ENCODE results near the gene AGBL4. TPM values are rescaled to one million over a fixed set of nuclear protein-coding genes. Genes with fewer than 3 reads are reported as not detected.
"Not testable (repeated sequence)": the region's sequence is repeated elsewhere in the genome, so short reads cannot be mapped to it uniquely, and the experiment has no call there.

AGBL4 gene
- total RNA-seq, 1 donor from 2014 or later: not detected

DNA sequence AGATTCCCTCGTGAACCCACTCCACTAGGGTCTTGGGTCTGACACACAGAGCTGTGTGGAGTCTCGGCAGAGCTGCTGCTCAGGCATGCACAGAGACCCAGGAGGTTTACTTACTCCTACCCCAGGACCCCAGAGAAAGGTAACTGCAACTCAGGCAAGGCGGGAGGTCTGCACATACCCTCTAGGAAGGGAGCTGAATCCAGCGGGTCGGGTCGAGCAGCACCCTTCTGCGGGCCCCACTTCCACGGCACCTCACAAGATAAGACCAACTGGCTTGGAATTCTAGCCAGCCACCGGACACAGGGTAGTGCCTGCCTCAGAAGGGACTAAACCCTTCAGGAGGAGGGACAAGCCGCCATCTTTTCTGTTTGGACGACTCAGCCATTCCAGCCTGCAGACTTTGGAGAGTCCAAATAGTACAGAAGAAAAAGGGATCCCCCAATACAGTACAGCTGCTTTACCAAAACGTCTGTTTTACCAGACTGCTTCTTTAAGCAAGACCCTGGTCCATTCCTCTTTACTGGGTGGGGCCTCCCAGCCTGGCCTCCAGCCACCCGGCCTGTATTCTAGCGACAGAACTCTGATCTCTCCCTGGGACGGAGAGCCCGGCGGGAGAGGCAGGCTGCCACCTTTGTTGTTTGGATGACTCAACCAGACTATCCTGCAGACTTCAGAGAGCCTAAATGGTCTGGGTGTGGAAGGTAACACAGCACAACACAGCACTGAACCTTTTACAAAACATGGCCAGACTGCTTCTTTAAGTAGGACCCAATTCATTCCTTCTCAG lies 692.5 kb downstream of the AGBL4 start:
- no peak overlapping the region for H3K27ac Mint-ChIP-seq (ENCODE audit: unreplicated experiment)
- no peaks in the 10 kb centered on the region for H3K27me3 Mint-ChIP-seq (ENCODE audit: unreplicated experiment)
- peaks cover 34% of the 10 kb centered on the region for H3K9me3 Mint-ChIP-seq (ENCODE audit: unreplicated experiment)
- H3K36me3 Mint-ChIP-seq (ENCODE audit: unreplicated experiment): no peaks in the 10 kb centered on the region
- DNase-seq (ENCODE audit: extremely low spot score, unreplicated experiment): no peak
- no peak overlapping the region for H3K4me3 Mint-ChIP-seq (ENCODE audit: unreplicated experiment)
- H3K4me1 Mint-ChIP-seq (ENCODE audit: unreplicated experiment): no peaks in the 10 kb centered on the region
- TF ChIP-seq CTCF (IDR thresholded peaks at IDR 0.05): no peak

- no peak for DNase-seq (ENCODE audit: extremely low spot score, unreplicated experiment)
- H3K4me1 Mint-ChIP-seq (ENCODE audit: unreplicated experiment): no peaks in the 10 kb centered on the region
- H3K4me3 Mint-ChIP-seq (ENCODE audit: unreplicated experiment): no peak overlapping the region
- TF ChIP-seq CTCF (IDR thresholded peaks at IDR 0.05): no peak
- H3K27me3 Mint-ChIP-seq (ENCODE audit: unreplicated experiment): no peaks in the 10 kb centered on the region
- peaks cover 43% of the 10 kb centered on the region for H3K9me3 Mint-ChIP-seq (ENCODE audit: unreplicated experiment)
- no peaks in the 10 kb centered on the region for H3K36me3 Mint-ChIP-seq (ENCODE audit: unreplicated experiment)
- no peak overlapping the region for H3K27ac Mint-ChIP-seq (ENCODE audit: unreplicated experiment)
Measured at GRCh38 chr1:49323925-49324540, 699.7 kb downstream of the AGBL4 start.

DNA sequence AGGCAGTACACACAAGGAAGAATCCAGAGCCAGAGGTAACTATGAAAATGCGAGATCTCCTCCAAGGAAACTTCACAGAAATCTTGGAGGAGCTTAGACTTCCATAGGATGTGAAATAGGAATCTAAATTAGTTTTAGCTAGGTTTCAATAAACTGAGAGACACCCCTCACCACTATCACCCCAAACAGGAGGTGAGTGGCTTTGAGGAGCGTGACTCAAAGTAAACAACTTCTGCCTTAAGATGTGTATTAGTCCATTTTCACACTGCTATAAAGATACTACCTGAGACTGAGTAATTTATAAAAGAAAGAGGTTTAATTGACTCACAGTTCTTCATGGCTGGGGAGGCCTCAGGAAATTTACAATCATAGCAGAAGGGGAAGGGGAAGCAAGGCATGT lies 703.3 kb downstream of the AGBL4 start:
- H3K4me1 Mint-ChIP-seq (ENCODE audit: unreplicated experiment); H3K36me3 Mint-ChIP-seq (ENCODE audit: unreplicated experiment); H3K27me3 Mint-ChIP-seq (ENCODE audit: unreplicated experiment); DNase-seq (ENCODE audit: extremely low spot score, unreplicated experiment); H3K4me3 Mint-ChIP-seq (ENCODE audit: unreplicated experiment); H3K27ac Mint-ChIP-seq (ENCODE audit: unreplicated experiment): not testable (repeated sequence)
- peaks cover 32% of the 10 kb centered on the region for H3K9me3 Mint-ChIP-seq (ENCODE audit: unreplicated experiment)

DNA sequence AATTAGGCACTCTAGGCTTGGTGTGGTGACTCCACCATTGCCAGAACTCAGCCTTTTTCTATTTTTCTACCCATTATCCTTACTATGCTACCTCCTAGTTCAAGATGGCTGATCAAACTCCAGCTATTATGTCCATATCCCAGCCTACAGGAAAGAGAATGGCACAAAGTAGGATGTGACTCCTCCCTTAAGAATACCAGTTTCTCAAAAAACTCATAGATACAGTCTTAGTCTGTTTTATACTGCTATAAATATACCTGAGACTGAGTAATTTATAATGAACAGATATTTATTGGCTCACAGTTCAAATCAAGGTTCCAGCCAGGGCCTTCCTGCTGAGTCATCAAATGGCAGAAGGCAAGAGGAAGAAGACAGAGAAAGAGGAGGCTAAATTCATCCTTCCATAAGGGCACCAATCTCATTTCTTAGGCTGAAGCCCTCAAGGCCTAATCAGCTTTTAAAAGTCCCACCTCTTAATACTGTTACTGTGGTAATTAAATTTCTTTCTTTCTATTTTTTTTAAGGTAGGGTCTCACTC lies 704.3 kb downstream of the AGBL4 start:
- Mint-ChIP-seq H3K4me1 (ENCODE audit: unreplicated experiment) (no peaks in the 10 kb centered on the region), H3K27ac (ENCODE audit: unreplicated experiment) (no peak overlapping the region), H3K36me3 (ENCODE audit: unreplicated experiment) (no peaks in the 10 kb centered on the region), H3K4me3 (ENCODE audit: unreplicated experiment) (no peak overlapping the region), H3K9me3 (ENCODE audit: unreplicated experiment) (peaks cover 35% of the 10 kb centered on the region), H3K27me3 (ENCODE audit: unreplicated experiment) (no peaks in the 10 kb centered on the region)
- no peak for DNase-seq (ENCODE audit: extremely low spot score, unreplicated experiment)
- no peak for TF ChIP-seq CTCF (IDR thresholded peaks at IDR 0.05)

GRCh38 chr1:49318218-49318617 lies 705.5 kb downstream of the AGBL4 start:
- H3K4me1 Mint-ChIP-seq (ENCODE audit: unreplicated experiment): no peaks in the 10 kb centered on the region
- H3K4me3 Mint-ChIP-seq (ENCODE audit: unreplicated experiment): no peak overlapping the region
- no peak for DNase-seq (ENCODE audit: extremely low spot score, unreplicated experiment)
- no peak overlapping the region for H3K27ac Mint-ChIP-seq (ENCODE audit: unreplicated experiment)
- H3K36me3 Mint-ChIP-seq (ENCODE audit: unreplicated experiment): no peaks in the 10 kb centered on the region
- no peak for TF ChIP-seq CTCF (IDR thresholded peaks at IDR 0.05)
- H3K9me3 Mint-ChIP-seq (ENCODE audit: unreplicated experiment): peaks cover 29% of the 10 kb centered on the region
- no peaks in the 10 kb centered on the region for H3K27me3 Mint-ChIP-seq (ENCODE audit: unreplicated experiment)

All from osteocyte (in vitro differentiated cells).